ENCODE measurements around the gene ANAPC5. TPM values are rescaled to one million over a fixed set of nuclear protein-coding genes. Genes with fewer than 3 reads are reported as not detected.

Gene ANAPC5
- total RNA-seq, 1 experiment from 2014 or later, result 101 TPM

DNA sequence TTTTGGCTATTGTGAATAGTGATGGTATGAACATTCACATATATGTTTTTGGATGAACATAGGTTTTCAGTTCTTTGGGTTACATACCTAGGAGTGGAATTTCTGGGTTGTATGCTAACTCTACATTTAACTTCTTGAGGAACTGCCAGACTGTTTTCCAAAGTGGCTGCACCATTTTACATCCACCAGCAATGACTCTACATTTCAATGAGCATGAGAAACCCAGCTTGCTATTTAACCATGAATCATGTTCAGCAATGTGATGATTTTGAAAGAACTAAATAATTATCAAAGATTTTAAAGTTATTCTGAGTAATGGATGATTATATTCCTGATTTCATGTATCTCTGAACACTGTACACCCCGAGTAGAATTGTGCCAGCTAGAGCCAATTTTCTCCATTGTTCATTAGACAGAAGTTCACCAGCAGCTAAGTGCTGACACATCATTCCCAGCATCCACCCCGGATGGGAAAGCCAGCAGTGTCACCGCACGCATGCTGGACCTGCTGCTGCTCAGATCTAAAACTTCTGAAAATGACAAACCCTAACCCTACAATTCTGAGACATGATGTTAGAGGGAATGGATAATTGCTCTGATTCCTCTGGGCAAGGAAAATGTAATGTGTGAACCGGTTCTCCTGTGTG lies 13.3 kb upstream of the ANAPC5 start:
- Histone ChIP-seq H3K9ac (ENCODE audit: extremely low read depth, insufficient read length, low read length) (no peak overlapping the region), H2AFZ (ENCODE audit: low read length) (no peak overlapping the region), H3K27me3 (ENCODE audit: insufficient read depth, low read length) (no peaks in the 10 kb centered on the region), H2BK12ac (ENCODE audit: insufficient read length, low read depth, low read length) (no peak overlapping the region), H2BK15ac (ENCODE audit: low read depth, low read length) (no peak overlapping the region), H3K4ac (ENCODE audit: low read depth, low read length) (no peak overlapping the region), H3K4me1 (ENCODE audit: insufficient read depth, low read length) (no peaks in the 10 kb centered on the region), H4K8ac (replicated peaks; ENCODE audit: insufficient read length, low read depth, low read length) (no peak overlapping the region), H4K20me1 (ENCODE audit: control insufficient read depth, insufficient read depth, insufficient read length) (peaks cover 4% of the 10 kb centered on the region), H3K23ac (ENCODE audit: insufficient read length, low read depth, low read length) (no peak overlapping the region), H2BK20ac (ENCODE audit: low read depth, low read length, poor library complexity, severe bottlenecking) (no peak overlapping the region), H4K5ac (ENCODE audit: insufficient read length, low read depth, low read length) (no peak overlapping the region), H3K79me2 (ENCODE audit: insufficient read depth, low read length) (no peaks in the 10 kb centered on the region), H2BK120ac (ENCODE audit: low read depth, low read length, poor library complexity, severe bottlenecking) (no peak overlapping the region), H3K4me2 (ENCODE audit: insufficient read depth, insufficient read length, low read length) (no peak overlapping the region), H3K23me2 (ENCODE audit: insufficient read length, low read depth, low read length, poor library complexity, severe bottlenecking) (no peaks in the 10 kb centered on the region), H2BK5ac (ENCODE audit: insufficient read length, low read length) (no peak overlapping the region), H3T11ph (ENCODE audit: low read length) (no peak overlapping the region), H4K91ac (ENCODE audit: insufficient read length, low read depth, low read length) (no peak overlapping the region), H3K14ac (ENCODE audit: insufficient read depth, low read length) (no peak overlapping the region), H3K18ac (ENCODE audit: insufficient read length, low read depth, low read length) (no peak overlapping the region), H3K79me1 (ENCODE audit: insufficient read depth, low read depth, low read length, poor library complexity, severe bottlenecking) (no peaks in the 10 kb centered on the region), H3K9me3 (ENCODE audit: control insufficient read depth, low read depth, low read length) (no peaks in the 10 kb centered on the region), H2AK5ac (ENCODE audit: insufficient read length, low read length) (no peak overlapping the region), H3K56ac (ENCODE audit: insufficient read length, low read depth, low read length) (no peak overlapping the region), H3K27ac (ENCODE audit: insufficient read length, low read depth, low read length) (no peak overlapping the region)
- H3K9me3 Mint-ChIP-seq, result no peaks in the 10 kb centered on the region
- DNase-seq, result no peak
- TF ChIP-seq, protein P1, sequence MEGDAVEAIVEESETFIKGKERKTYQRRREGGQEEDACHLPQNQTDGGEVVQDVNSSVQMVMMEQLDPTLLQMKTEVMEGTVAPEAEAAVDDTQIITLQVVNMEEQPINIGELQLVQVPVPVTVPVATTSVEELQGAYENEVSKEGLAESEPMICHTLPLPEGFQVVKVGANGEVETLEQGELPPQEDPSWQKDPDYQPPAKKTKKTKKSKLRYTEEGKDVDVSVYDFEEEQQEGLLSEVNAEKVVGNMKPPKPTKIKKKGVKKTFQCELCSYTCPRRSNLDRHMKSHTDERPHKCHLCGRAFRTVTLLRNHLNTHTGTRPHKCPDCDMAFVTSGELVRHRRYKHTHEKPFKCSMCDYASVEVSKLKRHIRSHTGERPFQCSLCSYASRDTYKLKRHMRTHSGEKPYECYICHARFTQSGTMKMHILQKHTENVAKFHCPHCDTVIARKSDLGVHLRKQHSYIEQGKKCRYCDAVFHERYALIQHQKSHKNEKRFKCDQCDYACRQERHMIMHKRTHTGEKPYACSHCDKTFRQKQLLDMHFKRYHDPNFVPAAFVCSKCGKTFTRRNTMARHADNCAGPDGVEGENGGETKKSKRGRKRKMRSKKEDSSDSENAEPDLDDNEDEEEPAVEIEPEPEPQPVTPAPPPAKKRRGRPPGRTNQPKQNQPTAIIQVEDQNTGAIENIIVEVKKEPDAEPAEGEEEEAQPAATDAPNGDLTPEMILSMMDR (conservative IDR thresholded peaks at IDR 0.05), result no peak
- H3K27ac Mint-ChIP-seq, result no peak overlapping the region; a peak in 1 of 7 replicates
- H3K4me3 Mint-ChIP-seq, result no peak overlapping the region
- no peaks in the 10 kb centered on the region for H3K36me3 Mint-ChIP-seq (ENCODE audit: insufficient read depth in 1 of 3, low read depth in 3 of 3)
- no peaks in the 10 kb centered on the region for H3K4me1 Mint-ChIP-seq
- WGBS (ENCODE audit: extremely low coverage, insufficient read length, low lambda C conversion rate), result no CpG with 5 or more reads among the region's 5 CpGs
- peaks cover 11% of the 10 kb centered on the region for H3K27me3 Mint-ChIP-seq (ENCODE audit: low read depth)
